Stimulated activated CD8-positive, alpha-beta memory T cell treated with anti-CD3 and anti-CD28 coated beads, Interleukin-15, amount 100 ng/mL, for 24 hours (primary cell): ENCODE data around the gene THOC6.

ENCODE experiments used
- DNase-seq: peaks from one replicate; pipeline ENCODE4 v3.0.0-alpha.2; 2020; ENCODE audit warnings: low read depth

THOC6 gene

GRCh38 chr16:2991566-2992261 lies 32.1 kb upstream of the THOC6 start:
- DNase-seq: no peak

- no peak for DNase-seq
Observed at GRCh38 chr16:2992383-2993081, 31.3 kb upstream of the THOC6 start.

- DNase-seq: no peak
Observed at GRCh38 chr16:2996298-2996697, 27.5 kb upstream of the THOC6 start.

- no peak for DNase-seq
Observed at GRCh38 chr16:2999929-3000328, 23.9 kb upstream of the THOC6 start.

- no peak for DNase-seq
Observed at GRCh38 chr16:3000540-3000939, 23.3 kb upstream of the THOC6 start.

- no peak for DNase-seq
Observed at GRCh38 chr16:3001316-3001715, 22.5 kb upstream of the THOC6 start.

- peak; percentile 81 for DNase-seq
Observed at GRCh38 chr16:3003582-3004270, 20.1 kb upstream of the THOC6 start.

- DNase-seq: no peak
Observed at GRCh38 chr16:3004319-3004718, 19.5 kb upstream of the THOC6 start.

- DNase-seq: no peak
Observed at GRCh38 chr16:3004781-3005284, 19.0 kb upstream of the THOC6 start.

- DNase-seq: no peak
Observed at GRCh38 chr16:3007059-3007956, 16.5 kb upstream of the THOC6 start.

GRCh38 chr16:3007957-3008689 lies 15.7 kb upstream of the THOC6 start:
- DNase-seq: no peak

GRCh38 chr16:3008690-3009037 lies 15.2 kb upstream of the THOC6 start:
- DNase-seq: no peak

- no peak for DNase-seq
Observed at GRCh38 chr16:3009568-3010390, 14.1 kb upstream of the THOC6 start.

- no peak for DNase-seq
Observed at GRCh38 chr16:3010510-3010909, 13.3 kb upstream of the THOC6 start.

GRCh38 chr16:3012246-3012645 lies 11.6 kb upstream of the THOC6 start:
- no peak for DNase-seq

GRCh38 chr16:3012828-3013420 lies 10.9 kb upstream of the THOC6 start, which contains the start of gene CLDN9:
CLDN9 (plus strand) TSS chr16:3012923; CDS start chr16:3013363, 440 bp downstream.
- DNase-seq: no peak

GRCh38 chr16:3013491-3013951 lies 10.3 kb upstream of the THOC6 start:
- no peak for DNase-seq

- DNase-seq: no peak
Observed at GRCh38 chr16:3013998-3014690, 9.7 kb upstream of the THOC6 start.

GRCh38 chr16:3014971-3015370 lies 8.9 kb upstream of the THOC6 start:
- no peak for DNase-seq
